GM18868 (cell line): Measurements from ENCODE around the gene CNTNAP2.

Source experiments
- ATAC-seq: cut with Tn5 transposase; IDR thresholded peaks from one replicate; pipeline ENCODE4 v1.9.1; 2021; ENCODE audit warnings: mild to moderate bottlenecking, moderate library complexity; ENCODE audit not compliant: unreplicated experiment

CNTNAP2 gene

GRCh38 chr7:146116521-146117222 lies at the start of gene CNTNAP2:
Gene CNTNAP2, plus strand, starts transcription at chr7:146116801. Its CDS starts 76 bp downstream, at chr7:146116877.
- ATAC-seq: peak; percentile 19

- no peak for ATAC-seq
Measured at GRCh38 chr7:146067880-146068279, 48.7 kb upstream of the CNTNAP2 start.

GRCh38 chr7:146074195-146074765 lies 42.3 kb upstream of the CNTNAP2 start:
- no peak for ATAC-seq

- ATAC-seq: no peak
Measured at GRCh38 chr7:146076344-146076743, 40.3 kb upstream of the CNTNAP2 start.

GRCh38 chr7:146084086-146084485 lies 32.5 kb upstream of the CNTNAP2 start:
- no peak for ATAC-seq

GRCh38 chr7:146090023-146090645 lies 26.5 kb upstream of the CNTNAP2 start:
- peak; percentile 95 for ATAC-seq

GRCh38 chr7:146094356-146094755 lies 22.2 kb upstream of the CNTNAP2 start:
- no peak for ATAC-seq

GRCh38 chr7:146096994-146097393 lies 19.6 kb upstream of the CNTNAP2 start:
- ATAC-seq: no peak

GRCh38 chr7:146106319-146106718 lies 10.3 kb upstream of the CNTNAP2 start:
- ATAC-seq: no peak

- no peak for ATAC-seq
Measured at GRCh38 chr7:146112755-146113154, 3.8 kb upstream of the CNTNAP2 start.

GRCh38 chr7:146115548-146115850 lies 1.1 kb upstream of the CNTNAP2 start:
- no peak for ATAC-seq

- peak; percentile 47 for ATAC-seq
Measured at GRCh38 chr7:146115851-146116520, 615 bp upstream of the CNTNAP2 start.

GRCh38 chr7:146117576-146117975 lies 975 bp downstream of the CNTNAP2 start:
- ATAC-seq: no peak

- ATAC-seq: no peak
Measured at GRCh38 chr7:146119002-146119401, 2.4 kb downstream of the CNTNAP2 start.

- no peak for ATAC-seq
Measured at GRCh38 chr7:146123715-146124114, 7.1 kb downstream of the CNTNAP2 start.

GRCh38 chr7:146126767-146127509 lies 10.3 kb downstream of the CNTNAP2 start:
- ATAC-seq: no peak

- ATAC-seq: no peak
Measured at GRCh38 chr7:146129296-146129695, 12.7 kb downstream of the CNTNAP2 start.

GRCh38 chr7:146129997-146130396 lies 13.4 kb downstream of the CNTNAP2 start:
- ATAC-seq: no peak

- ATAC-seq: no peak
Measured at GRCh38 chr7:146131701-146132100, 15.1 kb downstream of the CNTNAP2 start.

- no peak for ATAC-seq
Measured at GRCh38 chr7:146136357-146136875, 19.8 kb downstream of the CNTNAP2 start.

- ATAC-seq: no peak
Measured at GRCh38 chr7:146138926-146139325, 22.3 kb downstream of the CNTNAP2 start.
